ENCODE data around the gene CFAP46. TPM values are rescaled to one million over a fixed set of nuclear protein-coding genes. Genes with fewer than 3 reads are reported as not detected.

The CFAP46 gene
- polyA plus RNA-seq, 2 donors: 0.40 to 0.73 TPM

DNA sequence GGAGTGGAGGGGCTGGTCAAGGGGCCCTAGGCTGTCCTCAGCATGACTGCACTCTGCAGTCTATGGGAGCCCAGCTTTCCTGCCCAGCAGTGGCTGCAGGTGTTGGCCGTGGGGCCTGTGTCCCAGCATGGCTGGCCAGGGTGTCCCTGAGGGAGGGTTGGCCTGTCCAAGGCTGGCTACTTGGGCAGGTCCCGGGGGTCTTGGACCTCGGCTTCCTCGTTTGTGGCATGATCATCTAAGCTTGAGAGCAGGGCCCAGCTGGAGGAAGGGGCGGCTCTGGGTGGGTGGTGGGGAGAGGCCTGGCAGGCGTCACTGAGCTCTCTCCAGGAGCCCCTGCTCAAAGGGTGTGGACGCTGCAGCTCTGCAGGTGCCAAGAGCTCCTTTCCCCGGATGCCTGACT is 43.7 kb upstream of the CFAP46 start:
- 75 to 78% methylated on average over 8 of the region's 8 CpGs for WGBS, 2 donors
- Histone ChIP-seq H3K27me3 (ENCODE audit: control insufficient read depth in 1 of 2, insufficient read depth in 2 of 2, low read length in 2 of 2) (peaks cover 0 to 2% of the 10 kb centered on the region in 2 donors), H3K9me3 (ENCODE audit: control insufficient read depth in 2 of 2, insufficient read depth in 1 of 2, low read depth in 1 of 2, low read length in 1 of 2) (no peaks in the 10 kb centered on the region), H3K4me3 (ENCODE audit: low read depth in 1 of 2, low read length in 2 of 2) (no peak overlapping the region), H3K27ac (ENCODE audit: low read depth in 2 of 2, low read length in 1 of 2) (no peak overlapping the region), H3K4me1 (ENCODE audit: control insufficient read depth in 2 of 2, insufficient read depth in 2 of 2, low read length in 1 of 2) (no peaks in the 10 kb centered on the region), H3K36me3 (ENCODE audit: control insufficient read depth in 2 of 2, insufficient read depth in 2 of 2, low read length in 1 of 2) (no peaks in the 10 kb centered on the region)

DNA sequence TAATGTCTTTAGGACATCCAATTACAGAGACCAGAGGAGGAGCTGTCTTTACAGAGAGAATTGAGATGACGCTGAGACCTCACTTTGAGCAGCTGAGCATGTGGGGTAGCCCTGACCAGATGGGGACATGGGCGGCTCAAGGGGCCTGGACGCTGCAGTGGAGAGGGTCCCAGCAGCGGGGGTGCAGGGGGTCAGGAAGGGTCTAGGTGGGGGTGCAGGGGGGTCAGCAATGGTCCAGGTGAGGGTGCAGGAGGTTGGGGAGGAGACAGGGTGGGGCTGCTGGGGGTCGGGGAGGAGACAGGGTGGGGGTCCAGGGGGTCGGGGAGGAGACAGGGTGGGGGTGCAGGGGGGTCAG is 43.2 kb upstream of the CFAP46 start:
- Histone ChIP-seq H3K4me3 (ENCODE audit: low read depth in 1 of 2, low read length in 2 of 2) (no peak overlapping the region), H3K27ac (ENCODE audit: low read depth in 2 of 2, low read length in 1 of 2) (no peak overlapping the region), H3K36me3 (ENCODE audit: control insufficient read depth in 2 of 2, insufficient read depth in 2 of 2, low read length in 1 of 2) (no peaks in the 10 kb centered on the region), H3K4me1 (ENCODE audit: control insufficient read depth in 2 of 2, insufficient read depth in 2 of 2, low read length in 1 of 2) (no peaks in the 10 kb centered on the region), H3K27me3 (ENCODE audit: control insufficient read depth in 1 of 2, insufficient read depth in 2 of 2, low read length in 2 of 2) (peaks cover 0 to 2% of the 10 kb centered on the region in 2 donors), H3K9me3 (ENCODE audit: control insufficient read depth in 2 of 2, insufficient read depth in 1 of 2, low read depth in 1 of 2, low read length in 1 of 2) (no peaks in the 10 kb centered on the region)
- 73 to 81% methylated on average over 6 of the region's 6 CpGs for WGBS, 2 donors

DNA sequence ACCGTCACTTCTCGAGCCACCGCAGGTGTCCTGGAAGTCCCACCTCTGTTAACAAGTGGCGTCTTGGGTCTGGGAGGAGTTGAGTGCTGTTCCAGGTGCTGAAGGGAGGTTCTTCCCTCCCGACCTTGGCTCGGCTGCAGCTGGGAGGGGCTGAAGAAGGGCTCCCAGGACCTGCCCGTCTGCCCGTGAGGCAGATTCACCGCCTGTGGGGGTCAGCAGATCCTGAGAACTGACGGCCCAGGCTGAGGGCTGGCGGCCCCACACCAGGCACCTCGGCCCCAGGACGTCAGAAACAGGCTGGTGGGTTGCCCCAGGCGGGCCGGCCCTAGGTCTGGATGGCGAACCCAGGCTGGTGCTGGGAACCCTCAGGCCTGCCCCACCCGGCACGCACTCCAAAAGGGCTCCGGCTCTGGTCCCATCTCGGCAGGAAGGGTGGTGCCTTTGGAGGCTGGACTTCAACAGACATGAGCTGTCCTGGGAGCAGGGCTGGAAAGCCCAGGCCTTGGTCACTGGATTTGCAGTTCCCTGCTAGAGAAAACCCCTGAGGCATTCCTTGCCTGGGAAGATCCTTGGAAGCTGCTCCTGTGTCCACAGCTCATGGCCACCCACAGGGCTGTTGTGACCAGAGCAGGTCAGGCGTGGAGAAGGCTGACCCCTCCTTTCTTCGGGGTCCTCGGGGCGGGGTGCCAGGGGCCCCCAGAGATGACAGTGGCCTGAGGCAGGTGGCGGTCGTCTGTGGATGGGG is 42.6 kb upstream of the CFAP46 start:
- 43 to 48% methylated on average over 26 of the region's 26 CpGs for WGBS, 2 donors
- Histone ChIP-seq H3K36me3 (ENCODE audit: control insufficient read depth in 2 of 2, insufficient read depth in 2 of 2, low read length in 1 of 2) (no peaks in the 10 kb centered on the region), H3K27ac (ENCODE audit: low read depth in 2 of 2, low read length in 1 of 2) (no peak overlapping the region), H3K9me3 (ENCODE audit: control insufficient read depth in 2 of 2, insufficient read depth in 1 of 2, low read depth in 1 of 2, low read length in 1 of 2) (no peaks in the 10 kb centered on the region), H3K4me3 (ENCODE audit: low read depth in 1 of 2, low read length in 2 of 2) (no peak overlapping the region), H3K4me1 (ENCODE audit: control insufficient read depth in 2 of 2, insufficient read depth in 2 of 2, low read length in 1 of 2) (no peaks in the 10 kb centered on the region), H3K27me3 (ENCODE audit: control insufficient read depth in 1 of 2, insufficient read depth in 2 of 2, low read length in 2 of 2) (peaks cover 0 to 2% of the 10 kb centered on the region in 2 donors)

DNA sequence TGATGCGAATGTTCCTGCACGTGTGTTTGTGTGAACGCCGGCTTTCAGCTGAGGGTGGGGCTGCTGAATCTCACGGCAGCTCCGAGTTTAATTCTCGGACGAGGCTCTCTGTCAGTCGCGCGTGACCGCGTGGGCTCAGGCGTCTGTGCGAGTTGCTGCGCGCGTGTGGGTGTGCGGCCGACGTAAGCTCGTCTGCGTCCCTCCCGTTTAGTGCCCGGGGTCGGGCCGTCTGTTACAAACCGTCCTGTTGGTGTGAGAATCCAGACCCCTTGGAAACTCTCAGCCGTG is 41.6 kb upstream of the CFAP46 start:
- H3K4me3 ChIP-seq (ENCODE audit: low read depth in 1 of 2, low read length in 2 of 2): no peak overlapping the region
- H3K4me1 ChIP-seq (ENCODE audit: control insufficient read depth in 2 of 2, insufficient read depth in 2 of 2, low read length in 1 of 2): no peaks in the 10 kb centered on the region
- no peak overlapping the region for H3K27ac ChIP-seq (ENCODE audit: low read depth in 2 of 2, low read length in 1 of 2)
- WGBS, 2 donors: 79 to 84% methylated on average over 29 of the region's 29 CpGs
- peaks cover 0 to 2% of the 10 kb centered on the region in 2 donors for H3K27me3 ChIP-seq (ENCODE audit: control insufficient read depth in 1 of 2, insufficient read depth in 2 of 2, low read length in 2 of 2)
- no peaks in the 10 kb centered on the region for H3K36me3 ChIP-seq (ENCODE audit: control insufficient read depth in 2 of 2, insufficient read depth in 2 of 2, low read length in 1 of 2)
- no peaks in the 10 kb centered on the region for H3K9me3 ChIP-seq (ENCODE audit: control insufficient read depth in 2 of 2, insufficient read depth in 1 of 2, low read depth in 1 of 2, low read length in 1 of 2)

DNA sequence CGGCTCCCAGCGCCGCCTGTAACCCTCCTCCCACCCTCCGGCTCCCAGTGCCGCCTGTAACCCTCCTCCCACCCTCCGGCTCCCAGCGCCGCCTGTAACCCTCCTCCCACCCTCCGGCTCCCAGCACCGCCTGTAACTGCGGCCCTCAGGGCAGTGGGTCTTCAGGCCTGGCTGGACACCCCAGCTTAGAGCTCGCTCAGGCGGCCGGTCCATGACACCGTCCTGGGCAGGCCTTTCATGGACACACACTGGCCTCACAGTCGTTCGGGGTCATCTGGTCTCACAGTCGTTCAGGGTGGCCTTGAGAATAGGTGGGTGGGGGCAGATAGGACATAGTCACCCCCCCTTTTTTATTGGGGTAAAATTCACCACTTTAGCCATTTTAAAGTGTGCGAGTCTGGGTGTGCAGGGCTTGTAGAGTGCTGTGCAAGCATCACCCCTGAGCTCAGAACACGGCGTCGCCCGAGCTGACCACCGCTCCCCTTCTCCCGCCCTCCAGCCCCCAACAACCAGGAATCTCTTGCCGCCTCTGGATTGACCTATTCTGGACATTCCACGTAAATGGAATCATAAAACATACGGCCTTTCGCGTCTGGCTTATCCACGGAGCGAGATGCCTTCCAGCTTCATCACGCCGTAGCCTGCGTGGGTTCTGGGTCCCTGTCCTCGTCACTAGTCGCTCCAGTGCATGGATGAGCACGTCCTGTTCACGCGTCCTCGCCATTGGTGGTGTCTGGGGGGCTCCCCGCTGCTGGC is 41.1 kb upstream of the CFAP46 start:
- H3K36me3 ChIP-seq (ENCODE audit: control insufficient read depth in 2 of 2, insufficient read depth in 2 of 2, low read length in 1 of 2): no peaks in the 10 kb centered on the region
- 84 to 92% methylated on average over 37 to 42 of the region's 42 CpGs for WGBS, 2 donors
- no peak overlapping the region for H3K27ac ChIP-seq (ENCODE audit: low read depth in 2 of 2, low read length in 1 of 2)
- H3K9me3 ChIP-seq (ENCODE audit: control insufficient read depth in 2 of 2, insufficient read depth in 1 of 2, low read depth in 1 of 2, low read length in 1 of 2): no peaks in the 10 kb centered on the region
- no peak overlapping the region for H3K4me3 ChIP-seq (ENCODE audit: low read depth in 1 of 2, low read length in 2 of 2)
- no peaks in the 10 kb centered on the region for H3K4me1 ChIP-seq (ENCODE audit: control insufficient read depth in 2 of 2, insufficient read depth in 2 of 2, low read length in 1 of 2)
- H3K27me3 ChIP-seq (ENCODE audit: control insufficient read depth in 1 of 2, insufficient read depth in 2 of 2, low read length in 2 of 2): peaks cover 0 to 2% of the 10 kb centered on the region in 2 donors

DNA sequence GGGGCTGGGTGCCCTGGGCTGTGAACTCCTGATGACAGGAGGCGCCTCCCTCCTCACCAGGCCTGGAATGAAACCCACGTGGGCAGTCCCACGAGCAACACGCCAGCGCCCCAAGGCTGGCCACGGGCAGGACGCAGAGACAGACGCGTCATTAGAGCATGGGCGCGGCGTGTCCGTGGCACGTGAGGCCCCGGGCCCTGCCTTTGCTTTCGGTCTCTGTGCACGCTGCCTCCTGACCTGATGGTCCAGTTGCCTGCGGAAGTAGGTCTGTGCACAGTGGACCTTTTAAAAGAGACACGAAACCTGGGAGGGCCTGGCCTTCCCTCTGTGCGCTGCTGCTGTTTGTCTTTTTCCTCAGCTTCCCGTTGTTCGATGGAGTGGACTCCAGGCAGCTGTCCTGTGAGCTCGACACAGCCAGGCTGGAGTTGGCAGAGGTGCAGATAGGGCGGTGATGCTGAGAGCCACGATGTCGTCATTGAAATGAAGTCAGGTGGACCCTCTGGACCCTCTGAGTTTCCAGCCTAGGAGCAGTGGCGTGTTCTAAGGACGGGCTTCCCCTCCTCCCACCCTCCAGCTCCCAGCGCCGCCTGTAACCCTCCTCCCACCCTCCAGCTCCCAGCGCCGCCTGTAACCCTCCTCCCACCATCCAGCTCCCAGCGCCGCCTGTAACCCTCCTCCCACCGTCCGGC is 40.1 kb upstream of the CFAP46 start:
- Histone ChIP-seq H3K4me3 (ENCODE audit: low read depth in 1 of 2, low read length in 2 of 2) (no peak overlapping the region), H3K4me1 (ENCODE audit: control insufficient read depth in 2 of 2, insufficient read depth in 2 of 2, low read length in 1 of 2) (no peaks in the 10 kb centered on the region), H3K9me3 (ENCODE audit: control insufficient read depth in 2 of 2, insufficient read depth in 1 of 2, low read depth in 1 of 2, low read length in 1 of 2) (no peaks in the 10 kb centered on the region), H3K27me3 (ENCODE audit: control insufficient read depth in 1 of 2, insufficient read depth in 2 of 2, low read length in 2 of 2) (peaks cover 0 to 2% of the 10 kb centered on the region in 2 donors), H3K36me3 (ENCODE audit: control insufficient read depth in 2 of 2, insufficient read depth in 2 of 2, low read length in 1 of 2) (no peaks in the 10 kb centered on the region), H3K27ac (ENCODE audit: low read depth in 2 of 2, low read length in 1 of 2) (no peak overlapping the region)
- WGBS, 2 donors: 66 to 81% methylated on average over 32 to 36 of the region's 36 CpGs

DNA sequence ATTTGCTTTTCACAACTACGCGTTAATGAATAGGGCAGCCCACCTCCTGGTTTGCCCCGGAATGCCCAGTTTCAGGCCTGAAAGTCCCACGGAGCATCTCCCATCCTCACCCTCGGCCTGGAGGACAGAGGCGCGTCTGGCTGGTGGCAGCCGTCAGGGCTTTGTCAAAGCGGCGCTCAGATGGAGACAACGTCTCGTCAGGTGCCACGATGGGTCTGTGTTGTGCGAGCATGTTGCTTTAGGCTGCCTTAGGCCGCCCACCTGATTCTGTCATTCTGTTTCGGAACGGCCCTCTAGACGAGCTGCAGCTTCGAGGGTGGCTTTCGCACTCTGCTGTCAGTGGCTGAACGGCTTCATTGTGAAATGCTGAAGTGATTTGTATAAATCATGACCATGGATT is 39.4 kb upstream of the CFAP46 start:
- Histone ChIP-seq H3K9me3 (ENCODE audit: control insufficient read depth in 2 of 2, insufficient read depth in 1 of 2, low read depth in 1 of 2, low read length in 1 of 2) (no peaks in the 10 kb centered on the region), H3K27ac (ENCODE audit: low read depth in 2 of 2, low read length in 1 of 2) (no peak overlapping the region), H3K4me1 (ENCODE audit: control insufficient read depth in 2 of 2, insufficient read depth in 2 of 2, low read length in 1 of 2) (no peaks in the 10 kb centered on the region), H3K36me3 (ENCODE audit: control insufficient read depth in 2 of 2, insufficient read depth in 2 of 2, low read length in 1 of 2) (no peaks in the 10 kb centered on the region), H3K4me3 (ENCODE audit: low read depth in 1 of 2, low read length in 2 of 2) (no peak overlapping the region), H3K27me3 (ENCODE audit: control insufficient read depth in 1 of 2, insufficient read depth in 2 of 2, low read length in 2 of 2) (peaks cover 0 to 2% of the 10 kb centered on the region in 2 donors)
- 79 to 82% methylated on average over 21 of the region's 21 CpGs for WGBS, 2 donors

DNA sequence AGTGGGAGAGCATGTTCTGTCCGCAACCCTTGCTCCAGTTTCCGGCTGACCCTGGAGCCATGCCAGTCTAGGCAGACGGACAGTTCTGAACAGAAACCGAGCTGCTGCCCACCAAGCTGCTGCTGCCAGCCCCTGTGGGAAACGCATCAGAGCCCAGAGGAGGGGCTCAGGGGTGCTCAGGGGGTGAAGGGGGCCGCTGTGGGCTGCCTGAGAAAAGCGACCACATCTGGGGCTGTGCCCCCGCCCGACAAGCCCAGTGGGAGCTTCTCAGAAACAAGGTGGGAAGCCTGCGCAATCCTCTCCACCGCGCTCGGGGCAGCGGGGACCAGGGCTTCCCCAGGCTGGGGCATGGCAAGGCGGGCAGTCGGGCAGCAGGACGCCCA is 38.8 kb upstream of the CFAP46 start:
- Histone ChIP-seq H3K9me3 (ENCODE audit: control insufficient read depth in 2 of 2, insufficient read depth in 1 of 2, low read depth in 1 of 2, low read length in 1 of 2) (no peaks in the 10 kb centered on the region), H3K4me1 (ENCODE audit: control insufficient read depth in 2 of 2, insufficient read depth in 2 of 2, low read length in 1 of 2) (no peaks in the 10 kb centered on the region), H3K27me3 (ENCODE audit: control insufficient read depth in 1 of 2, insufficient read depth in 2 of 2, low read length in 2 of 2) (peaks cover 0 to 2% of the 10 kb centered on the region in 2 donors), H3K36me3 (ENCODE audit: control insufficient read depth in 2 of 2, insufficient read depth in 2 of 2, low read length in 1 of 2) (no peaks in the 10 kb centered on the region), H3K27ac (ENCODE audit: low read depth in 2 of 2, low read length in 1 of 2) (no peak overlapping the region), H3K4me3 (ENCODE audit: low read depth in 1 of 2, low read length in 2 of 2) (no peak overlapping the region)
- WGBS, 2 donors: 73 to 74% methylated on average over 17 of the region's 17 CpGs

DNA sequence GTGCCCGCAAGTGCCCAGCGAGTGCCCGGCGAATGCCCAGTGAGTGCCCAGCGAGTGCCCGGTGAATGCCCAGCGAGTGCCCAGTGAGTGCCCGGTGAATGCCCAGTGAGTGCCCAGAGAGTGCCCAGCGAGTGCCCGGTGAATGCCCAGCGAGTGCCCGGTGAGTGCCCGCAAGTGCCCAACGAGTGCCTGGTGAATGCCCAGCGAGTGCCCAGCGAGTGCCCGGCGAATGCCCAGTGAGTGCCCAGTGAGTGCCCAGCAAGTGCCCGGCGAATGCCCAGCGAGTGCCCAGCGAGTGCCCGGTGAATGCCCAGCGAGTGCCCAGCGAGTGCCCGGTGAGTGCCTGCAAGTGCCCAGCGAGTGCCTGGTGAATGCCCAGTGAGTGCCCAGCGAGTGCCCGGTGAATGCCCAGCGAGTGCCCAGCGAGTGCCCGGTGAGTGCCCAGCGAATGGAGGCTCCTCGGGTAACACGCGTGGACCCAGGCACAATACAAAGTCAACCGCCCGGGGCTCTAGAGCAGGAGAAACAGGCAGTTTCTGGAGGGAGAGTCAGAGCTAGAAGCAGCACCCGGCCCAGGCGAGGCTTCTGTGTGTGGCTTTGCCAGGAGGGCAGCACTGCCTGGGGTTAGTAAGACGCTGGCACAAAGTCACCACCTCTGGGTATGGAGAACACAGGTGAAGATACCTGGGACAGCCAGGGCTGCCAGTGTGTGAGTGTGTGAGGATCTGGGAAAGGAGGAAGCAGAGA is 38.2 kb upstream of the CFAP46 start:
- H3K27ac ChIP-seq (ENCODE audit: low read depth in 2 of 2, low read length in 1 of 2): no peak overlapping the region
- peaks cover 0 to 2% of the 10 kb centered on the region in 2 donors for H3K27me3 ChIP-seq (ENCODE audit: control insufficient read depth in 1 of 2, insufficient read depth in 2 of 2, low read length in 2 of 2)

More for the DNA sequence above, 38.2 kb upstream of the CFAP46 start:
- no peak overlapping the region for H3K4me3 ChIP-seq (ENCODE audit: low read depth in 1 of 2, low read length in 2 of 2)
- no peaks in the 10 kb centered on the region for H3K36me3 ChIP-seq (ENCODE audit: control insufficient read depth in 2 of 2, insufficient read depth in 2 of 2, low read length in 1 of 2)
- H3K4me1 ChIP-seq (ENCODE audit: control insufficient read depth in 2 of 2, insufficient read depth in 2 of 2, low read length in 1 of 2): no peaks in the 10 kb centered on the region
- no peaks in the 10 kb centered on the region for H3K9me3 ChIP-seq (ENCODE audit: control insufficient read depth in 2 of 2, insufficient read depth in 1 of 2, low read depth in 1 of 2, low read length in 1 of 2)
- WGBS, 2 donors: 78 to 87% methylated on average over 41 of the region's 41 CpGs
